ENCODE results near the gene RNF121.

The RNF121 gene

DNA sequence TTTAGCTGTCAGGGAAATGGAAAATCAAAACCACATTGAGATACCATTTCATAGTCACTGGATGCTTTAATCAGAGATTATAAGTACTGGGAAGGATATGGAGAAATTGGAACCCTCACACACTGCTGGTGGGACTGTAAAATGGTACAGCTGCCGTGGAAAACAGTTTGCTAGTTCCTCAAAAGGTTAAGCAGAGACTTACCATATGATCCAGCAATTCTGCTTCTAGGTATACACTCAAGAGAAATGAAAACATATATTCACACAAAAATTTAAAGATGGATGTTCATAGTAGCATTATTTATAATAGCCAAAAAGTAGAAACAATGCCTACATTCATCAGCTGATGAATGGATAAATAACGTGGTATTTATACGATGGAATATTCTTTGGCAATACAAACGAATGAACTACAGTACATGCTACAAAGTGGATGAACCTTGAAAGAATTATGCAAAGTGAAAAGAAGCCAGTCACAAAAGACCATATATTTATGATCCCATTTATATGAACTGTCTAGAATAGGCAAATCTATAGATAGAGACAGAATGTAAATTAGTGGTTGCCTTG, 23.0 kb downstream of the RNF121 start:
- in situ Hi-C loops (cut with MboI; ENCODE audit: low pct_unique_long_range_greater_than_20kb, low sequenced_read_pairs, unreplicated experiment) = no loop called here
- TF ChIP-seq CTCF (IDR thresholded peaks at IDR 0.05; ENCODE audit: extremely low read depth, insufficient read depth, missing control alignments) = no peak
- no peak for DNase-seq (ENCODE audit: low spot score)

DNA sequence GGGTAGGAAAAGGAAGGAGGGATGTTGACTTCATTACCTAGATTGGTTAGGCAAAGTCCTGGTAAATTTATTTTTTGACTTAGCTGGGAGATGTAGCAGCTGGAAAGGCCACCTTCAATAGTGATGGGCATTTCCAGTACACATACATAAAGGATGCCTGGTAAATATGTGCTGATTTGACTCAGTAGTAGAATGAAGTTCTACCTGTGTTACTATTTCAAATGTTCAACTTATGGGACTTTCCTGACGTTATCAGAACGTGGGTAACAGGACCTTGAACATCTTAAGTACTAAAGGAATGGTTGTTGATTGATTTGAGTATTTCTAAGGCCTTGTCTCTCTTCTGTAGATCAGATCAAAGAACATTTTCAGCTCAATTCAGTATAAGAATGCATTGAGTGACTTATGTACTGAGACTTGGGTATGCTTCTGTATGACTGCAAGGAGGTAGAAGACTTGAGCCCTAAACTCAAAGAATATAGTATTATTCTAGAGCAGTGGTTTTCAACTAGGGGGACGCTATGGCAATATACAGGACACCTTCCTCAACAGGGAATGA, 27.1 kb downstream of the RNF121 start:
- no peak for DNase-seq (ENCODE audit: low spot score)
- in situ Hi-C loops (cut with MboI; ENCODE audit: low pct_unique_long_range_greater_than_20kb, low sequenced_read_pairs, unreplicated experiment) = no loop called here
- TF ChIP-seq CTCF (IDR thresholded peaks at IDR 0.05; ENCODE audit: extremely low read depth, insufficient read depth, missing control alignments) = no peak

DNA sequence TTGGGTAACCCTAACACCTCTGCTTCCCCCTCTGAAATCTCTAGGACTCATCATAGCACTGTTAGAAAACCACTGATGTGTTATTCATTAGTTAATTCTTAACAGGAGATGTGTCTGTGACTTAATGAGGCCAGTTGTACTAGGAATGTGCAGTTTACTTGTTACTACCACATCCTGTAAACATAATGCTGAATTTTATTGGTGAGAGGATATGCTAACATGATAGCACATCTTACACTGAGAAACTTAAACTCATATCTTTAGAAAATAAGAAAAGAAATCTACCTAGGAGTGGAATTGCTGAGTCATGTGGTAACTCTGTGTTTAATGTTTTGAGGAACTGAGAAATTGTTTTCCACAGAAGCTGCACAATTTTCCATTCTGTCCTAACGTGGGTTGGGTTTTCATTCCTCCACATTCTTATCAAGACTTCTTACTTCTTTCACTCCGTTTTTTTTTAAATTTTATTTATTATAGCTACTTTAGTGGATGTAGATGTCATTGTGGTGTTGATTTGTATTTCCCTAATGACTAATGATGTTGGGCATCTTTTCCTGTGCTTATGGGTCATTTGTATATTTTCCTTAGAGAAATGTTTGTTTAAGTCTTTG, 33.7 kb downstream of the RNF121 start:
- DNase-seq (ENCODE audit: low spot score) = peak; percentile 42

DNA sequence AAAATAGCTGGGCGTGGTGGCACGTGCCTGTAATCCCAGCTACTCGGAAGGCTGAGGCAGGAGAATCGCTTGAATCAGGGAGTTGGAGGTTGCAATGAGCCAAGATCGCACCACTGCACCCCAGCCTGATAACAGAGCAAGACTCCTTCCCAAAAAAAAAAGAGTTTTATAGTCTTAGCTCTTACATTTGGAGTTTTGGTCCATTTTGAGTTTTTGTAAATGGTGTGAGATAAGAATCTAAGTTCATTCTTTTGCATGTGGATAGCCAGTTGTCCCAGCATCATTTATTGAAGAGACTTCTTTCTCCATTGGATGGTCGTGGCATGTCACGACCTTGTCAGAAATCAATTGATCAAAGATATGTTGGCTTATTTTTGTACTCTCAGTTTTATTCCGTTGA, 34.6 kb downstream of the RNF121 start:
- in situ Hi-C loops (cut with MboI; ENCODE audit: low pct_unique_long_range_greater_than_20kb, low sequenced_read_pairs, unreplicated experiment) = no loop called here
- TF ChIP-seq CTCF (IDR thresholded peaks at IDR 0.05; ENCODE audit: extremely low read depth, insufficient read depth, missing control alignments) = no peak

More for the DNA sequence above, 33.7 kb downstream of the RNF121 start:
- in situ Hi-C loops (cut with MboI; ENCODE audit: low pct_unique_long_range_greater_than_20kb, low sequenced_read_pairs, unreplicated experiment) = no loop called here
- TF ChIP-seq CTCF (IDR thresholded peaks at IDR 0.05; ENCODE audit: extremely low read depth, insufficient read depth, missing control alignments) = no peak

DNA sequence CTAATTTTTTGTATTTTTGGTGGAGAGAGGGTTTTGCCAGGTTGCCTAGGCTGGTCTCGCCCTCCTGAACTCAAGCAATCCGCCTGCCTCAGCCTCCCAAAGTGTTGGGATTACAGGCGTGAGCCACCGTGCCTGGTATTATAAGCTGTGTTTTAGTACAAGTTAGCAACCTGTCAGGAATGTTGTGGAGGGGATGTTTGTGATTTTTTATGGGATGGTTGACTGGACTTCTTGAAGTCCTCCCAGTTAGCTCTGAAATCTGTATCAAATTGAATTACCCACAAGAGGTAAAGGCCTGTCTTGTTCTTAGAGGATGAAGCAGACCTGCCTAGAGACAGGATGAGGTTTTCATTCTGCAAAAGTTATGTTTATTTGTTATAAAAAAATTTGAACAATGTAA, 35.8 kb downstream of the RNF121 start:
- DNase-seq (ENCODE audit: low spot score) = no peak
- in situ Hi-C loops (cut with MboI; ENCODE audit: low pct_unique_long_range_greater_than_20kb, low sequenced_read_pairs, unreplicated experiment) = no loop called here
- no peak for TF ChIP-seq CTCF (IDR thresholded peaks at IDR 0.05; ENCODE audit: extremely low read depth, insufficient read depth, missing control alignments)

More for the DNA sequence above, 34.6 kb downstream of the RNF121 start:
- DNase-seq (ENCODE audit: low spot score) = no peak

- no peak for DNase-seq (ENCODE audit: low spot score)
- in situ Hi-C loops (cut with MboI; ENCODE audit: low pct_unique_long_range_greater_than_20kb, low sequenced_read_pairs, unreplicated experiment) = no loop called here
- TF ChIP-seq CTCF (IDR thresholded peaks at IDR 0.05; ENCODE audit: extremely low read depth, insufficient read depth, missing control alignments) = no peak
Observed at GRCh38 chr11:71971680-71972079, 42.8 kb downstream of the RNF121 start.

All from GM13977 (cell line).